WTC11 (cell line): ENCODE measurements around the gene CTDSPL2. TPM values are rescaled to one million over a fixed set of nuclear protein-coding genes. Genes with fewer than 3 reads are reported as not detected.
A peak's percentile ranks its signal among the peaks of the same experiment; 100 is the strongest.

Experiments
- AR ChIP-seq: fragments of 250-450 bp; sonication (Bioruptor Pico); IDR thresholded peaks from 2 replicates; pipeline ENCODE4 v1.9.0; 2021; ENCODE audit warnings: mild to moderate bottlenecking
- ATF1 ChIP-seq: sonication (generic); formaldehyde crosslinking; IDR thresholded peaks from 2 replicates; pipeline ENCODE4 v1.8.1; 2023; ENCODE audit warnings: mild to moderate bottlenecking, moderate library complexity, missing genetic modification reagents
- CBFB ChIP-seq: sonication (generic); formaldehyde crosslinking; IDR thresholded peaks from 2 replicates; pipeline ENCODE4 v1.8.1; 2022; ENCODE audit warnings: mild to moderate bottlenecking, low read depth, missing genetic modification reagents
- FOXJ3 ChIP-seq: sonication (generic); formaldehyde crosslinking; IDR thresholded peaks from 2 replicates; pipeline ENCODE4 v1.9.0; 2021; ENCODE audit warnings: missing genetic modification reagents, mild to moderate bottlenecking, borderline replicate concordance
- GRHL2 ChIP-seq: fragments of 250-450 bp; sonication (Bioruptor Pico); IDR thresholded peaks from 2 replicates; pipeline ENCODE4 v1.8.0; 2022; ENCODE audit warnings: mild to moderate bottlenecking, moderate library complexity; ENCODE audit not compliant: insufficient replicate concordance, severe bottlenecking
- HMGA2 ChIP-seq: fragments of 250-450 bp; sonication (Bioruptor Pico); IDR thresholded peaks from 2 replicates; pipeline ENCODE4 v1.4.0; 2021; ENCODE audit warnings: mild to moderate bottlenecking, moderate library complexity
- IRF2 ChIP-seq: sonication (generic); formaldehyde crosslinking; IDR thresholded peaks from 2 replicates; pipeline ENCODE4 v1.8.0; 2022; ENCODE audit warnings: low read depth, missing genetic modification reagents, borderline replicate concordance
- NFE2L1 ChIP-seq: sonication (generic); formaldehyde crosslinking; IDR thresholded peaks from 2 replicates; pipeline ENCODE4 v1.8.1; 2023; ENCODE audit warnings: missing genetic modification reagents
- NFYB ChIP-seq: sonication (generic); formaldehyde crosslinking; conservative IDR thresholded peaks from 2 replicates; pipeline ENCODE4 v1.8.0; 2022; ENCODE audit warnings: low read depth, missing genetic modification reagents
- NR1H2 ChIP-seq: sonication (generic); formaldehyde crosslinking; IDR thresholded peaks from 2 replicates; pipeline ENCODE4 v1.9.0; 2021; ENCODE audit warnings: mild to moderate bottlenecking, moderate library complexity, missing genetic modification reagents
- NR2C2 ChIP-seq: sonication (generic); formaldehyde crosslinking; IDR thresholded peaks from 2 replicates; pipeline ENCODE4 v1.8.0; 2022; ENCODE audit warnings: mild to moderate bottlenecking, missing genetic modification reagents
- PREB ChIP-seq: sonication (generic); formaldehyde crosslinking; IDR thresholded peaks from 2 replicates; pipeline ENCODE4 v1.8.1; 2022; ENCODE audit warnings: mild to moderate bottlenecking, missing genetic modification reagents, moderate library complexity, borderline replicate concordance
- RORB ChIP-seq: fragments of 250-450 bp; sonication (Bioruptor Pico); IDR thresholded peaks from 2 replicates; pipeline ENCODE4 v1.9.0; 2021; ENCODE audit warnings: mild to moderate bottlenecking
- TCF7 ChIP-seq: sonication (generic); formaldehyde crosslinking; IDR thresholded peaks from 2 replicates; pipeline ENCODE4 v1.8.0; 2022; ENCODE audit warnings: mild to moderate bottlenecking, low read depth, missing genetic modification reagents, moderate library complexity
- TEAD1 ChIP-seq: sonication (generic); formaldehyde crosslinking; IDR thresholded peaks from 2 replicates; pipeline ENCODE4 v1.8.0; 2022; ENCODE audit warnings: mild to moderate bottlenecking, missing genetic modification reagents
- TEAD4 ChIP-seq: sonication (generic); formaldehyde crosslinking; IDR thresholded peaks from 2 replicates; pipeline ENCODE4 v1.8.0; 2022; ENCODE audit warnings: mild to moderate bottlenecking, missing genetic modification reagents
- ZNF232 ChIP-seq: sonication (generic); formaldehyde crosslinking; IDR thresholded peaks from 2 replicates; pipeline ENCODE4 v1.8.0; 2022; ENCODE audit warnings: mild to moderate bottlenecking, missing genetic modification reagents
- ZNF263 ChIP-seq: sonication (generic); formaldehyde crosslinking; IDR thresholded peaks from 2 replicates; pipeline ENCODE4 v1.8.1; 2022; ENCODE audit warnings: low read depth, mild to moderate bottlenecking, moderate library complexity, missing genetic modification reagents
- ZNF317 ChIP-seq: sonication (generic); formaldehyde crosslinking; IDR thresholded peaks from 2 replicates; pipeline ENCODE4 v1.8.1; 2023; ENCODE audit warnings: low read depth, mild to moderate bottlenecking, moderate library complexity, missing genetic modification reagents, borderline replicate concordance
- ZNF396 ChIP-seq: fragments of 250-450 bp; sonication (Bioruptor Pico); IDR thresholded peaks from 2 replicates; pipeline ENCODE4 v1.8.0; 2021; ENCODE audit warnings: mild to moderate bottlenecking, moderate library complexity, borderline replicate concordance
- ZNF416 ChIP-seq: fragments of 250-450 bp; sonication (Bioruptor Pico); IDR thresholded peaks from 2 replicates; pipeline ENCODE4 v1.9.0; 2021; ENCODE audit warnings: mild to moderate bottlenecking, inconsistent platforms
- ZNF532 ChIP-seq: fragments of 250-450 bp; sonication (Bioruptor Pico); IDR thresholded peaks from 2 replicates; pipeline ENCODE4 v1.9.0; 2021; ENCODE audit warnings: mild to moderate bottlenecking, borderline replicate concordance
- ZSCAN18 ChIP-seq: fragments of 250-450 bp; sonication (Bioruptor Pico); IDR thresholded peaks from 2 replicates; pipeline ENCODE4 v2.1.2; 2022; ENCODE audit warnings: mild to moderate bottlenecking, moderate library complexity
- total RNA-seq: library from RNA; stranded (reverse); gene quantifications from 3 replicates; pipeline ENCODE4 v1.2.3, GENCODE V29; 2021
- TF ChIP-seq, protein P1 (sequence below): fragments of 250-450 bp; sonication (Bioruptor Pico); IDR thresholded peaks from 2 replicates; pipeline ENCODE4 v1.9.0; 2021; ENCODE audit warnings: moderate library complexity, mild to moderate bottlenecking, inconsistent platforms, borderline replicate concordance
- TF ChIP-seq, protein P2 (sequence below): sonication (generic); formaldehyde crosslinking; IDR thresholded peaks from 2 replicates; pipeline ENCODE4 v1.8.1; 2022; ENCODE audit warnings: missing genetic modification reagents, borderline replicate concordance
- TF ChIP-seq, protein P3 (sequence below): sonication (generic); formaldehyde crosslinking; IDR thresholded peaks from 2 replicates; pipeline ENCODE4 v1.8.0; 2022; ENCODE audit warnings: mild to moderate bottlenecking, missing genetic modification reagents

The CTDSPL2 gene
- total RNA-seq, 1 experiment from 2014 or later = 65.2 TPM

- TF ChIP-seq, protein P1, sequence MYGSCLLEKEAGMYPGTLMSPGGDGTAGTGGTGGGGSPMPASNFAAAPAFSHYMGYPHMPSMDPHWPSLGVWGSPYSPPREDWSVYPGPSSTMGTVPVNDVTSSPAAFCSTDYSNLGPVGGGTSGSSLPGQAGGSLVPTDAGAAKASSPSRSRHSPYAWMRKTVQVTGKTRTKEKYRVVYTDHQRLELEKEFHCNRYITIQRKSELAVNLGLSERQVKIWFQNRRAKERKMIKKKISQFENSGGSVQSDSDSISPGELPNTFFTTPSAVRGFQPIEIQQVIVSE (CRISPR knock-in tag) = no peak
- TF ChIP-seq ZNF317 = no peak
- TF ChIP-seq FOXJ3 (CRISPR knock-in tag) = no peak
- no peak for TF ChIP-seq ZNF396 (CRISPR knock-in tag)
- no peak for TF ChIP-seq ZNF263 (CRISPR knock-in tag)
- 0 out of 2 replicates have a peak, but pooled peaks have one; percentile 20 for TF ChIP-seq PREB (CRISPR knock-in tag)
- no peak for TF ChIP-seq HMGA2 (CRISPR knock-in tag)
- no peak for TF ChIP-seq ZSCAN18
- no peak for TF ChIP-seq ZNF532 (CRISPR knock-in tag)
- no peak for TF ChIP-seq GRHL2 (CRISPR knock-in tag)
- TF ChIP-seq TCF7 (CRISPR knock-in tag) = no peak
- no peak for TF ChIP-seq ZNF416 (CRISPR knock-in tag)
- TF ChIP-seq, protein P2, sequence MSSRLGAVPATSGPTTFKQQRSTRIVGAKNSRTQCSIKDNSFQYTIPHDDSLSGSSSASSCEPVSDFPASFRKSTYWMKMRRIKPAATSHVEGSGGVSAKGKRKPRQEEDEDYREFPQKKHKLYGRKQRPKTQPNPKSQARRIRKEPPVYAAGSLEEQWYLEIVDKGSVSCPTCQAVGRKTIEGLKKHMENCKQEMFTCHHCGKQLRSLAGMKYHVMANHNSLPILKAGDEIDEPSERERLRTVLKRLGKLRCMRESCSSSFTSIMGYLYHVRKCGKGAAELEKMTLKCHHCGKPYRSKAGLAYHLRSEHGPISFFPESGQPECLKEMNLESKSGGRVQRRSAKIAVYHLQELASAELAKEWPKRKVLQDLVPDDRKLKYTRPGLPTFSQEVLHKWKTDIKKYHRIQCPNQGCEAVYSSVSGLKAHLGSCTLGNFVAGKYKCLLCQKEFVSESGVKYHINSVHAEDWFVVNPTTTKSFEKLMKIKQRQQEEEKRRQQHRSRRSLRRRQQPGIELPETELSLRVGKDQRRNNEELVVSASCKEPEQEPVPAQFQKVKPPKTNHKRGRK = no peak
- TF ChIP-seq NFYB (CRISPR knock-in tag) = no peak
- peak; percentile 68; the same call in 1 of the 2 replicates for TF ChIP-seq TEAD1
- no peak for TF ChIP-seq ATF1
- no peak for TF ChIP-seq AR (CRISPR knock-in tag)
- 0 out of 2 replicates have a peak, but pooled peaks have one; percentile 21 for TF ChIP-seq IRF2 (CRISPR knock-in tag)
- TF ChIP-seq NFE2L1 (CRISPR knock-in tag) = peak; percentile 59; the same call in 1 of the 2 replicates
- TF ChIP-seq RORB (CRISPR knock-in tag) = no peak
- TF ChIP-seq CBFB (CRISPR knock-in tag) = no peak
- TF ChIP-seq, protein P3, sequence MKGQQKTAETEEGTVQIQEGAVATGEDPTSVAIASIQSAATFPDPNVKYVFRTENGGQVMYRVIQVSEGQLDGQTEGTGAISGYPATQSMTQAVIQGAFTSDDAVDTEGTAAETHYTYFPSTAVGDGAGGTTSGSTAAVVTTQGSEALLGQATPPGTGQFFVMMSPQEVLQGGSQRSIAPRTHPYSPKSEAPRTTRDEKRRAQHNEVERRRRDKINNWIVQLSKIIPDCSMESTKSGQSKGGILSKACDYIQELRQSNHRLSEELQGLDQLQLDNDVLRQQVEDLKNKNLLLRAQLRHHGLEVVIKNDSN (CRISPR knock-in tag) = peak; percentile 37; the same call in 1 of the 2 replicates
- TF ChIP-seq NR1H2 (CRISPR knock-in tag) = no peak
- 0 out of 2 replicates have a peak, but pooled peaks have one; percentile 53 for TF ChIP-seq NR2C2
- no peak for TF ChIP-seq TEAD4 (CRISPR knock-in tag)
- no peak for TF ChIP-seq ZNF232 (CRISPR knock-in tag)
Observed at GRCh38 chr15:44536962-44537734, 109.7 kb downstream of the CTDSPL2 start, which contains the start of gene EIF3J (continued).
